Measurements from ENCODE around the gene PIP4P1. TPM values are rescaled to one million over a fixed set of nuclear protein-coding genes. Genes with fewer than 3 reads are reported as not detected.

Gene PIP4P1
- total RNA-seq, 1 experiment from 2014 or later = 27.0 TPM

DNA sequence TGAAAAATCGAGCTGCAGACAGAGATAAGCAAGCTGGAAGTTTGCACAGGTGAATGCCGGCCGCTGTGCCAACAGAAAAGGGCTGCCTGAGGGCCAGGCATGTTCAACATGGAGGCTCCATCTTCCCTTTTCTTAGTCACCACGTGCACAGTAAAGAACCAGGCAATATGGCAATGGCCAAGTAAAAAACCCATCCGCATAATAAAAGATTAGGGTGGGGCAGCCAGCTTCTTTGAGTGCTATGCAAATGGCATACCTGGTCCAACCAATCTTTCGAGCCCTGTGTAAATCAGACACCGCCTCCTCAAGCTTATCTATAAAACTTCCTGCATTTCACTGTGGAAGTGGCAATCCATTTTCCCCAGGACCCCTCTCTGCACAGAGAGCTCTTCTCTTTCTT, 24.7 kb upstream of the PIP4P1 start:
- intact Hi-C loops (cut with micrococcal nuclease; ENCODE audit: unreplicated experiment) = no loop called here
- Mint-ChIP-seq H3K27me3 (ENCODE audit: unreplicated experiment) (no peaks in the 10 kb centered on the region), H3K4me3 (ENCODE audit: low read depth, unreplicated experiment) (no peak overlapping the region), H3K9me3 (ENCODE audit: low read depth, unreplicated experiment) (no peaks in the 10 kb centered on the region), H3K36me3 (ENCODE audit: insufficient read depth, unreplicated experiment) (no peaks in the 10 kb centered on the region), H3K27ac (ENCODE audit: unreplicated experiment) (no peak overlapping the region), H3K4me1 (ENCODE audit: low read depth, unreplicated experiment) (peaks cover 18% of the 10 kb centered on the region)
- CTCF ChIA-PET = no interaction called here
- no TSS peak for BruUV-seq (replicated peaks)
- no peak for DNase-seq
- TF ChIP-seq, protein P1, sequence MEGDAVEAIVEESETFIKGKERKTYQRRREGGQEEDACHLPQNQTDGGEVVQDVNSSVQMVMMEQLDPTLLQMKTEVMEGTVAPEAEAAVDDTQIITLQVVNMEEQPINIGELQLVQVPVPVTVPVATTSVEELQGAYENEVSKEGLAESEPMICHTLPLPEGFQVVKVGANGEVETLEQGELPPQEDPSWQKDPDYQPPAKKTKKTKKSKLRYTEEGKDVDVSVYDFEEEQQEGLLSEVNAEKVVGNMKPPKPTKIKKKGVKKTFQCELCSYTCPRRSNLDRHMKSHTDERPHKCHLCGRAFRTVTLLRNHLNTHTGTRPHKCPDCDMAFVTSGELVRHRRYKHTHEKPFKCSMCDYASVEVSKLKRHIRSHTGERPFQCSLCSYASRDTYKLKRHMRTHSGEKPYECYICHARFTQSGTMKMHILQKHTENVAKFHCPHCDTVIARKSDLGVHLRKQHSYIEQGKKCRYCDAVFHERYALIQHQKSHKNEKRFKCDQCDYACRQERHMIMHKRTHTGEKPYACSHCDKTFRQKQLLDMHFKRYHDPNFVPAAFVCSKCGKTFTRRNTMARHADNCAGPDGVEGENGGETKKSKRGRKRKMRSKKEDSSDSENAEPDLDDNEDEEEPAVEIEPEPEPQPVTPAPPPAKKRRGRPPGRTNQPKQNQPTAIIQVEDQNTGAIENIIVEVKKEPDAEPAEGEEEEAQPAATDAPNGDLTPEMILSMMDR (IDR thresholded peaks at IDR 0.05; ENCODE audit: unreplicated experiment) = no peak

DNA sequence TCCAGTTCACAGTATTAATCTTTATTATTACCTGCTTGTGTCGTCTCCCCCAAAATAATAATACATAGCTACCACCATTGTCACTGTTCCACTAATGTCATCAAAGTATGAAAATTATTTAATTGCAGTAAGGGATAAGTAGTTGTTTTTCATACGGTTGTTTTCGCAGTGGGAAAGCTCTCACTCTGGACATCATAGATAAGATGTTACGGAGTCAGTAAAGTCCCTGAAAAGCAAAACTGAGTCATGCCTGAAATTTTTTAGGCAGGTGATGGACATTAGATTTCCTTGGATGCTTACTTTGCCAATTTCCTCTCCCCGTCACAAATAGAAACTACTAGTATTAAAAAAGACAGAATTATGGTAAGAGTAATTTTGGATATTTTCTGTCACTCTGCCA, 21.1 kb upstream of the PIP4P1 start:
- H3K27ac Mint-ChIP-seq (ENCODE audit: unreplicated experiment) = no peak overlapping the region
- H3K4me1 Mint-ChIP-seq (ENCODE audit: low read depth, unreplicated experiment) = peaks cover 6% of the 10 kb centered on the region
- no TSS peak for BruUV-seq (replicated peaks)
- no peaks in the 10 kb centered on the region for H3K27me3 Mint-ChIP-seq (ENCODE audit: unreplicated experiment)
- CTCF ChIA-PET = no interaction called here
- H3K9me3 Mint-ChIP-seq (ENCODE audit: low read depth, unreplicated experiment) = no peaks in the 10 kb centered on the region
- intact Hi-C loops (cut with micrococcal nuclease; ENCODE audit: unreplicated experiment) = no loop called here
- H3K4me3 Mint-ChIP-seq (ENCODE audit: low read depth, unreplicated experiment) = no peak overlapping the region
- H3K36me3 Mint-ChIP-seq (ENCODE audit: insufficient read depth, unreplicated experiment) = peaks cover 18% of the 10 kb centered on the region
- no peak for DNase-seq
- TF ChIP-seq, protein P1 (IDR thresholded peaks at IDR 0.05; ENCODE audit: unreplicated experiment) = no peak

DNA sequence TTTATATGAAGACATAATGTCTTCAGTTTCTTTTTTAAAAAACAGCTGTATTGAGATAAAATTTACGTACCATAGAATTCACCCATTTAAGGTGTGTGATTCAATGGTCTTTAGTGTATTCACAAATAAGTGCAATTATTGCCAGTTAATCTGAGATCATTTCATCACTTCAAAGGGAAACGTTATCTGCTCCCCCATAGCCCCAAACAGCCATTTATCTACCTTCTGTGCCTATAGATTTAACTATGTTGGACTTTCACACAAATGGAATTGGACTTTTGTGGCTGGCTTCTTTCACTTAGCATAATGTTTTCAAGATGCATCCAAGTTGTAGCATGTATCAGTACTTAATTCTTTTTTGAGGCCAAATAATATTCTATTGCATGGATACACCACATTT, 17.7 kb upstream of the PIP4P1 start:
- no TSS peak for BruUV-seq (replicated peaks)
- TF ChIP-seq, protein P1 (IDR thresholded peaks at IDR 0.05; ENCODE audit: unreplicated experiment) = no peak
- CTCF ChIA-PET = no interaction called here
- Mint-ChIP-seq H3K36me3 (ENCODE audit: insufficient read depth, unreplicated experiment) (peaks cover 48% of the 10 kb centered on the region), H3K27ac (ENCODE audit: unreplicated experiment) (no peak overlapping the region), H3K9me3 (ENCODE audit: low read depth, unreplicated experiment) (no peaks in the 10 kb centered on the region), H3K4me1 (ENCODE audit: low read depth, unreplicated experiment) (peaks cover 11% of the 10 kb centered on the region), H3K4me3 (ENCODE audit: low read depth, unreplicated experiment) (no peak overlapping the region), H3K27me3 (ENCODE audit: unreplicated experiment) (no peaks in the 10 kb centered on the region)
- intact Hi-C loops (cut with micrococcal nuclease; ENCODE audit: unreplicated experiment) = no loop called here
- no peak for DNase-seq

DNA sequence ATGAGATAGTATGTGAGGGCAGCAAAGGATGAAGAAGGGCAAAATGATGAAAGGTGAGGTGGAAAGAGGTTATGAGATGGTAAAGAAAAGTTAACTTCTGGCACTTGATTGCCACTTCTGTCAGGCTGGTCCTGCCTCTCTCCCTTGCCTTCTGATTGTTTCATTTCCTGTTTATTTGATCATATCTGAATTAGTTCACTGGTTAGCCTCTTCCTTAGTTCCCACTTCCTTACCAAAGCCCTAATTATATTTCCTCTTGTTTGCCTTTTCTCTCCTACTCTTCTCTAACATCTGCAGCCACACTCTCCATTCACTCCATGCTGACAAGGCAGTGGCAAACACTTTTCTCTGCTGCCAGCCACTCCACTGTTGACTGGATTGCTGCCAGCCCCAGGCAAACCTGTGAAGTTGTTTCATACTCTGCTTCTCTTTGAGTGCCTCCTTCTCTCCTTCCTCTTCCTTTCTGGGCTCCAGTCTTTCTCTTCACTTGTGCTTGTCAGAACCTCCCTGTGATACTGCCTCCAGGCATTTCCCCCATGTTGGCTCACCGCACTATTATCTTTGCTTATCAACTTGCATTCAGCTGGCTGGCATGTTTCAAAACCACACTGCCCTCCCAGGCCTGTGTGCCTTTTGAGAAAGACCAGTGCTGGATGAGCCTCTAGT, 16.1 kb upstream of the PIP4P1 start:
- TF ChIP-seq, protein P1 (IDR thresholded peaks at IDR 0.05; ENCODE audit: unreplicated experiment) = no peak
- no TSS peak for BruUV-seq (replicated peaks)
- Mint-ChIP-seq H3K27me3 (ENCODE audit: unreplicated experiment) (no peaks in the 10 kb centered on the region), H3K9me3 (ENCODE audit: low read depth, unreplicated experiment) (no peaks in the 10 kb centered on the region), H3K27ac (ENCODE audit: unreplicated experiment) (peak overlapping the region; percentile 37), H3K4me3 (ENCODE audit: low read depth, unreplicated experiment) (no peak overlapping the region), H3K36me3 (ENCODE audit: insufficient read depth, unreplicated experiment) (peaks cover 61% of the 10 kb centered on the region), H3K4me1 (ENCODE audit: low read depth, unreplicated experiment) (peaks cover 21% of the 10 kb centered on the region)
- intact Hi-C loops (cut with micrococcal nuclease; ENCODE audit: unreplicated experiment) = no loop called here
- CTCF ChIA-PET = no interaction called here
- DNase-seq = no peak
